Activated T-cell treated with anti-CD3 and anti-CD28 coated beads for 4 hours (primary cell): Measurements from ENCODE around the gene CPHXL2.
A peak's percentile ranks its signal among the peaks of the same experiment; 100 is the strongest.

ENCODE experiments used
- DNase-seq: peaks from one replicate; pipeline ENCODE4 v3.0.0-alpha.2; 2020

The CPHXL2 gene

GRCh38 chr16:75676909-75677308, at the start of gene CPHXL2:
Gene CPHXL2, minus strand, starts transcription at chr16:75677009. Its CDS starts 10 bp downstream, at chr16:75676999.
- no peak for DNase-seq

GRCh38 chr16:75726390-75726789, 49.6 kb upstream of the CPHXL2 start, which contains the start of gene CPHXL:
Gene CPHXL, minus strand, starts transcription at chr16:75726490. Its CDS starts 48 bp downstream, at chr16:75726442.
- no peak for DNase-seq

GRCh38 chr16:75718452-75718851, 41.6 kb upstream of the CPHXL2 start:
- no peak for DNase-seq

- no peak for DNase-seq
These were observed 37.9 kb upstream of the CPHXL2 start for GRCh38 chr16:75714661-75715060.

GRCh38 chr16:75710344-75710743, 33.5 kb upstream of the CPHXL2 start:
- DNase-seq: no peak

- no peak for DNase-seq
These were observed 26.5 kb upstream of the CPHXL2 start for GRCh38 chr16:75703306-75703705.

GRCh38 chr16:75702242-75702641, 25.4 kb upstream of the CPHXL2 start:
- no peak for DNase-seq

GRCh38 chr16:75701361-75701760, 24.6 kb upstream of the CPHXL2 start, which contains the start of gene DUXB:
Gene DUXB, minus strand, starts transcription at chr16:75701461. Its CDS starts 43 bp downstream, at chr16:75701418.
- DNase-seq: no peak

GRCh38 chr16:75697571-75697970, 20.8 kb upstream of the CPHXL2 start:
- DNase-seq: no peak

GRCh38 chr16:75695708-75696107, 18.9 kb upstream of the CPHXL2 start:
- no peak for DNase-seq

- DNase-seq: no peak
These were observed 10.6 kb upstream of the CPHXL2 start for GRCh38 chr16:75687361-75687760.

GRCh38 chr16:75682308-75682707, 5.5 kb upstream of the CPHXL2 start:
- DNase-seq: no peak

GRCh38 chr16:75679366-75679765, 2.6 kb upstream of the CPHXL2 start:
- no peak for DNase-seq

- DNase-seq: no peak
These were observed 9.3 kb downstream of the CPHXL2 start for GRCh38 chr16:75667503-75667902.

GRCh38 chr16:75660726-75661302, 16.0 kb downstream of the CPHXL2 start:
- no peak for DNase-seq

GRCh38 chr16:75660321-75660720, 16.5 kb downstream of the CPHXL2 start:
- DNase-seq: no peak

- DNase-seq: no peak
These were observed 18.6 kb downstream of the CPHXL2 start for GRCh38 chr16:75658175-75658574.

GRCh38 chr16:75653922-75654321, 22.9 kb downstream of the CPHXL2 start:
- no peak for DNase-seq

- DNase-seq: peak; percentile 84
These were observed 28.3 kb downstream of the CPHXL2 start for GRCh38 chr16:75648265-75649076.

GRCh38 chr16:75647492-75648264, 29.1 kb downstream of the CPHXL2 start, which contains the start of the genes KARS1 and TERF2IP:
Gene KARS1, minus strand, starts transcription at chr16:75647665. Its CDS starts 26 bp downstream, at chr16:75647639.
Gene TERF2IP, plus strand, starts transcription at chr16:75647773. Its CDS starts 110 bp downstream, at chr16:75647883.
- peak; percentile 92 for DNase-seq

GRCh38 chr16:75647112-75647491, 29.7 kb downstream of the CPHXL2 start:
- peak; percentile 18 for DNase-seq

- no peak for DNase-seq
These were observed 32.4 kb downstream of the CPHXL2 start for GRCh38 chr16:75644240-75645012.
